Muscle layer of duodenum (tissue), 2 donors: ENCODE data around the gene TMC2.
"Not testable (repeated sequence)": the region's sequence is repeated elsewhere in the genome, so short reads cannot be mapped to it uniquely, and the experiment has no call there.

Experiments
- H3K27ac ChIP-seq: one replicate; pipeline ENCODE4 v1.7.0; 2013; ENCODE audit warnings: mild to moderate bottlenecking, low read length
- H3K27me3 ChIP-seq: one replicate; pipeline ENCODE4 v1.7.0; 2013; ENCODE audit warnings: low read depth, mild to moderate bottlenecking, control low read depth, low read length
- H3K36me3 ChIP-seq, 2 donors: one replicate each; pipeline ENCODE4 v1.7.0; 2013; ENCODE audit warnings: low read length in 2 of 2, control low read depth in 1 of 2, mild to moderate bottlenecking in 1 of 2; ENCODE audit not compliant: insufficient read depth in 2 of 2, control insufficient read depth in 1 of 2
- H3K4me1 ChIP-seq, 2 donors: one replicate each; pipeline ENCODE4 v1.7.0; 2013; ENCODE audit warnings: low read length in 2 of 2, mild to moderate bottlenecking in 2 of 2, control low read depth in 1 of 2, moderate library complexity in 1 of 2; ENCODE audit not compliant: insufficient read depth in 2 of 2, control insufficient read depth in 1 of 2
- H3K4me3 ChIP-seq, 2 donors: one replicate each; pipeline ENCODE4 v1.7.0; 2013; ENCODE audit warnings: low read length in 2 of 2, low read depth in 1 of 2, mild to moderate bottlenecking in 1 of 2
- H3K9me3 ChIP-seq, 2 donors: one replicate each; pipeline ENCODE4 v1.7.0; 2013; ENCODE audit warnings: low read length in 2 of 2, control low read depth in 1 of 2, mild to moderate bottlenecking in 1 of 2; ENCODE audit not compliant: control insufficient read depth in 1 of 2
- donor health status: healthy.

The TMC2 gene, protein sequence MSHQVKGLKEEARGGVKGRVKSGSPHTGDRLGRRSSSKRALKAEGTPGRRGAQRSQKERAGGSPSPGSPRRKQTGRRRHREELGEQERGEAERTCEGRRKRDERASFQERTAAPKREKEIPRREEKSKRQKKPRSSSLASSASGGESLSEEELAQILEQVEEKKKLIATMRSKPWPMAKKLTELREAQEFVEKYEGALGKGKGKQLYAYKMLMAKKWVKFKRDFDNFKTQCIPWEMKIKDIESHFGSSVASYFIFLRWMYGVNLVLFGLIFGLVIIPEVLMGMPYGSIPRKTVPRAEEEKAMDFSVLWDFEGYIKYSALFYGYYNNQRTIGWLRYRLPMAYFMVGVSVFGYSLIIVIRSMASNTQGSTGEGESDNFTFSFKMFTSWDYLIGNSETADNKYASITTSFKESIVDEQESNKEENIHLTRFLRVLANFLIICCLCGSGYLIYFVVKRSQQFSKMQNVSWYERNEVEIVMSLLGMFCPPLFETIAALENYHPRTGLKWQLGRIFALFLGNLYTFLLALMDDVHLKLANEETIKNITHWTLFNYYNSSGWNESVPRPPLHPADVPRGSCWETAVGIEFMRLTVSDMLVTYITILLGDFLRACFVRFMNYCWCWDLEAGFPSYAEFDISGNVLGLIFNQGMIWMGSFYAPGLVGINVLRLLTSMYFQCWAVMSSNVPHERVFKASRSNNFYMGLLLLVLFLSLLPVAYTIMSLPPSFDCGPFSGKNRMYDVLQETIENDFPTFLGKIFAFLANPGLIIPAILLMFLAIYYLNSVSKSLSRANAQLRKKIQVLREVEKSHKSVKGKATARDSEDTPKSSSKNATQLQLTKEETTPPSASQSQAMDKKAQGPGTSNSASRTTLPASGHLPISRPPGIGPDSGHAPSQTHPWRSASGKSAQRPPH

DNA sequence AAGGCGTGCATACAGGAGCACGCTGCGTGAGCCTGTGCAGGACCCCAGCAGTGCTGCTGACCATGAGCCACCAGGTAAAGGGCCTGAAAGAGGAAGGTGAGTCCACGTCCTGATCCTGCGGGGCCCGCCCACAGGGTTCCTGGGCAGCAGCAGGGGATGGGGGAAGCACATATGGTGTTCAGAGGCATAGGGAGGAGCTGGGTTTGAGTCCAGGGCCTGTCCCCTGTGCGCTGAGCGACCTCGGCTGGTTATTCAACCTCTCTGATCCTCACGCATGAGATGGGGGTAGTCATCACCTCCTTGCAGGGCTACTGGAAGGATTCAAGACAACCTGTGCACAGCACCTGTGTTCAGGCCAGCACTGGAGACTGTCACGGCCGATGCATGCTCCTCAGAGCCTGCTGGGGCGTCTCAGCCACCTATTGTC lies at the start of gene TMC2:
TMC2 (plus strand) TSS at position 14 of the 427 bp plus-strand sequence; CDS start at position 63, 49 bp downstream.
- Histone ChIP-seq H3K27me3 (peaks cover 7% of the 10 kb centered on the region), H3K4me1 (no peaks in the 10 kb centered on the region), H3K27ac (no peak within 1 kb of the TSS), H3K9me3 (no peaks in the 10 kb centered on the region), H3K36me3 (no peaks in the 10 kb centered on the region), H3K4me3 (no peak within 1 kb of the TSS)

DNA sequence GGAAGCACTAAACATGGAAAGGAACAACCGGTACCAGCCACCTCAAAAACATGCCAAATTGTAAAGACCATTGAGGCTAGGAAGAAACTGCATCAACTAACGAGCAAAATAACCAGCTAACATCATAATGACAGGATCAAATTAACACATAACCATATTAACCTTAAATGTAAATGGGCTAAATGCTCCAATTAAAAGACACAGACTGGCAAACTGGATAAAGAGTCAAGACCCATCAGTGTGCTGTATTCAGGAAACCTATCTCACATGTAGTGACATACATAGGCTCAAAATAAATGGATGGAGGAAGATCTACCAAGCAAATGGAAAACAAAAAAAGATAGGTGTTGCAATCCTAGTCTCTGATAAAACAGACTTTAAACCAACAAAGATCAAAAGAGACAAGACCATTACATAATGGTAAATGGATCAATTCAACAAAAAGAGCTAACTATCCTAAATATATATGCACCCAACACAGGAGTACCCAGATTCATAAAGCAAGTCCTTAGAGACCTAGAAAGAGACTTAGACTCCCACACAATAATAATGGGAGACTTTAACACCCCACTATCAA lies 33.5 kb upstream of the TMC2 start:
- not testable (repeated sequence) for H3K4me1 ChIP-seq, H3K27ac ChIP-seq, H3K9me3 ChIP-seq, H3K27me3 ChIP-seq, H3K4me3 ChIP-seq
- peaks cover 9 to 24% of the 10 kb centered on the region in 2 donors for H3K36me3 ChIP-seq

DNA sequence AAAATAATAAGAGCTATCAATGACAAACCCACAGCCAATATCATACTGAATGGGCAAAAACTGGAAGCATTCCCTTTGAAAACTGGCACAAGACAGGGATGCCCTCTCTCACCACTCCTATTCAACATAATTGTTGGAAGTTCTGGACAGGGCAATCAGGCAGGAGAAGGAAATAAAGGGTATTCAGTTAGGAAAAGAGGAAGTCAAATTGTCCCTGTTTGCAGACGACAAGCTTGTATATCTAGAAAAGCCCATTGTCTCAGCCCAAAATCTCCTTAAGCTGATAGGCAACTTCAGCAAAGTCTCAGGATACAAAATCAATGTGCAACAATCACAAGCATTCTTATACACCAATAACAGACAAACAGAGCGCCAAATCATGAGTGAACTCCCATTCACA lies 31.6 kb upstream of the TMC2 start:
- peaks cover 0 to 13% of the 10 kb centered on the region in 2 donors for H3K4me1 ChIP-seq
- not testable (repeated sequence) for H3K27me3 ChIP-seq, H3K27ac ChIP-seq, H3K36me3 ChIP-seq, H3K9me3 ChIP-seq, H3K4me3 ChIP-seq

DNA sequence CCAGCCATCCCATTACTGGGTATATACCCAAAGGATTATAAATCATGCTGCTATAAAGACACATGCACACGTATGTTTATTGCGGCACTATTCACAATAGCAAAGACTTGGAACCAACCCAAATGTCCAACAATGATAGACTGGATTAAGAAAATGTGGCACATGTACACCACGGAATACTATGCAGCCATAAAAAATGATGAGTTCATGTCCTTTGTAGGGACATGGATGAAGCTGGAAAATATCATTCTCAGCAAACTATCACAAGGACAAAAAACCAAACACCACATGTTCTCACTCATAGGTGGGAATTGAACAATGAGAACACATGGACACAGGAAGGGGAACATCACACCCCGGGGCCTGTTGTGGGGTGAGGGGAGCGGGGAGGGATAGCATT lies 29.9 kb upstream of the TMC2 start:
- H3K4me1 ChIP-seq = peaks cover 0 to 13% of the 10 kb centered on the region in 2 donors
- H3K4me3 ChIP-seq, H3K27ac ChIP-seq, H3K36me3 ChIP-seq, H3K27me3 ChIP-seq, H3K9me3 ChIP-seq: not testable (repeated sequence)

DNA sequence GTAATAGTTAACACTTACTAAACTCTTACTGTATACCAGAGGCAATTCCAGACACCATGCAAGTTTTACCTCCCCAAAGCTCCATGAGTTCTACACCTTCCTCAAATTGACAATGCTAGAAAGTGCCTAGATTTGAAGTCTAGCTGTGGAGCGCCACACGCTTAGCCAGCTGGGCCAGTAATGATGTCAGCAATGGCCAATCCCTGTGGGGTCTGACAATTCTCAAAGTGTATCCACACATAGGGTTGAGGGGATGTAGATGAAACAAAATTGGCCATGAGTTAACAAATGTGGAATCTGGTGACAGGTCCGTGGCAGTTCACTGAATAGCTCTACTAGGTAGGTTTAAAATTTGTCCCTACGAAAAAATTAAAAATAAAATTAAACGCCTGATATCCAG lies 28.9 kb upstream of the TMC2 start:
- no peaks in the 10 kb centered on the region for H3K36me3 ChIP-seq
- no peaks in the 10 kb centered on the region for H3K27me3 ChIP-seq
- H3K4me1 ChIP-seq = peaks cover 0 to 13% of the 10 kb centered on the region in 2 donors
- H3K4me3 ChIP-seq = peak overlapping the region; percentile 95 to 96
- no peaks in the 10 kb centered on the region for H3K9me3 ChIP-seq
- H3K27ac ChIP-seq = no peak overlapping the region

DNA sequence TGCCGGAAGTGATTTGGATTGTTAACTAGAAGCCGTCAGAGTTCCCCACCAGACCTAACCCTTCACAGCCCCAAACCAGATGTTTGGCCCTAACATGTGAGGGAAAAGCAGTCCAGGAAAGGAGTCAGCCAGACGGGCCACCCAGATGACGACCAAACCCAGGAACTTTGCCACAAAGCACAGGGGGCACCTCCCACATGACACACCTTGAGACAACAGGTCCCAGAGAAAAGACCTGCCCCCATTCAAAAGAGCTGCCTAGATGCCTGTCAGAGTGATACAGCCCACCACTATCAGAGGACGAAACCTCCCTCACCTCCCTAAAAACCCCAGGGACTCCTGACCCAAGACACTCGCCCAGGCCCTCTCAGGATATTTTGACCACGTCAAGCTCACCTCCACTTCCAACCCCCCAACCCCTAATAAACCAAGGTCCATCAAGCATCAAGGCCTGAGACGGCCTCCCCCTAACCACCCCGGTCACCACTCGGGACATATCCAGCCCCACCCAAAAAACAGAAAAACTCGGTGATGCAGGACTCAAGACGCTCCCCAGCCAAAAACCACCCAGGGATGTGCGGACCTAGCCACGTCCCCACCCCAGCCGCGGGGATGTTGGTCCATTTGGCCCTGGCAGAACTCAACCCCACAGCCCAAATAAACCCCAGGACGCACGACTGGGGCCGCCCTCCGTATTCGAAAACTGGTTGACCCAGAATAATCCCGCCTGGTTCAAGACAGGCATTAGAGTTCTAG lies 28.3 kb upstream of the TMC2 start:
- Histone ChIP-seq H3K27ac (peak overlapping the region; percentile 94), H3K4me1 (peaks cover 0 to 13% of the 10 kb centered on the region in 2 donors), H3K4me3 (peak overlapping the region; percentile 95 to 96), H3K9me3 (no peaks in the 10 kb centered on the region), H3K36me3 (no peaks in the 10 kb centered on the region), H3K27me3 (no peaks in the 10 kb centered on the region)

DNA sequence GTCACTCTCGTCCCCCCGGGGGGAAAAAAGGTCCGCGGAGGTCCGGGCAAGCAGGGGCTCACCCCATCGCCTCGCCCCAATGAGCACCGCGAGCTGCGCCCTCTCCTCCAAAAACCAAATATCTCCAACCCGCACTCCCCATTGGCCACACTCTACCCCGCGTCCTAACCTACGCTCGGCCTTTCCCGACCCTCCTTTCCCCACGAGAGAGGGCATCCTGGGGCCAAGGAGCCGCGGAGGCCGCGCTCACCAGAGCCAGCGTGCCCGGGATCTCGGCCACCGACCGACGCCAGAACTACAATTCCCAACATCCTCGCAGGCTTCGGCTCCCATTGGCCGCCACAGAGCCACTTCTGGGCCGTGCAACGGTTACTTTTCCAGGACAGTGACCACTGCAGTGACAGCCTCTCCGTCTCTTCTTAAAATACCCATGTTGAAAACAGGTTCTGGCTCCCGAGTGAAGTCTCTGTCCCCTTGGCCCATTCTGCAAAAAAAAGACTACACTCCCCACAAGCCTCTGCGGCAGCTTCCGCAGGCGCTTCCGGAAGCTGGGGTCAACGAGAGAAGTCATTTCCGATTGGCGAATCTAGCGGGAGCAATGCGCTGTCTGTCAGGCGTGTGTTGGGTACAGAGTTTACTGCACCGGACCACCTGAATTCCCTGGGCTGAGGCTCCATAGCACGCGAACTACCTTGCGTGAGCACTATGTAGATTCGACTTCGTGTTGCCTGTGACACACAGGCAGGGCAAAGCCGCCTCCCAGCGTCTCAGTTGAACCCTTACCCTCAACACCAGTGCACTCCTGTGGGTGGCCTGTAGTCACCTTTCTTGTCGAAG lies 27.5 kb upstream of the TMC2 start, which contains the start of gene ZNF343:
ZNF343 (minus strand) TSS at position 285 of the 837 bp plus-strand sequence. CDS start 15,020 bp downstream, outside the sequence.
- Histone ChIP-seq H3K4me1 (peaks cover 0 to 13% of the 10 kb centered on the region in 2 donors), H3K27ac (peak within 1 kb of the TSS; percentile 94), H3K4me3 (peak within 1 kb of the TSS; percentile 95 to 96), H3K9me3 (no peaks in the 10 kb centered on the region), H3K36me3 (no peaks in the 10 kb centered on the region), H3K27me3 (no peaks in the 10 kb centered on the region)

DNA sequence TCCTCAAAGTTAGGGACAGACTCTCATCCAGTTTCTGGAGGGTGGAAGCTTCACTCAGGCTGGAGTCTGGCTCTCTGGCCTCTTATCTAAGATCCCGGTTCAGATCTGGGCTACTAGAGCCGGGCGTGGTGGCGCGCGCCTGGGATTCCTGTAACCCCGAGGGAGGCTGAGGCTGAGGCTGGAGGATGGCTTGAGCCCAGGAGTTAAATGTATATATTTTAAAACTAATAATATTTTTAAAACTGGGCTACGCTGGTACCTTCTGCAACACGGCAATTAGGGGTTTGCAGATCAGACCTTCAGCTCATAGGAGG lies 26.9 kb upstream of the TMC2 start:
- peaks cover 0 to 13% of the 10 kb centered on the region in 2 donors for H3K4me1 ChIP-seq
- peak overlapping the region; percentile 95 to 96 for H3K4me3 ChIP-seq
- no peaks in the 10 kb centered on the region for H3K36me3 ChIP-seq
- peak overlapping the region; percentile 94 for H3K27ac ChIP-seq
- H3K27me3 ChIP-seq = no peaks in the 10 kb centered on the region
- H3K9me3 ChIP-seq = no peaks in the 10 kb centered on the region

DNA sequence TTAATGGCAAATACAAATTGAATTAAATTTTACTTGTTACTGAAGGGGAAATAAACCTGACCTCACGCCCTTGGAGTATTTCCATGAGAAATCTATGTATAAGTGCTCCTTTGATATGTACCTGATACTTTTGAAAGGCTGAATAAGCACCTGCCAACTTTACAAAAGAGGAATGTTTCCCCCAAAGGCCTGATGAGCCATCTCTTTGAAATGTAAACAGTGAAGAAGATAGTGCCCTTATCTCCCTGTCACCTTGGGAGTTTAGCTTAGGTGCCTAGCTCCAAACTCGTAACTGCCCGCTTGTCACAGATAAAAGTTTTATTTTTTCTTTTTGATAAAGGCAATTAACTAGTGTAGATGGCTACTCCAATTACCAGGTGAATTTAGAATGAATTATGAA lies 26.6 kb upstream of the TMC2 start:
- peak overlapping the region in 1 of 2 donors; percentile 95 for H3K4me3 ChIP-seq
- H3K27ac ChIP-seq = no peak overlapping the region
- no peaks in the 10 kb centered on the region for H3K9me3 ChIP-seq
- peaks cover 0 to 13% of the 10 kb centered on the region in 2 donors for H3K4me1 ChIP-seq
- H3K36me3 ChIP-seq = no peaks in the 10 kb centered on the region
- H3K27me3 ChIP-seq = no peaks in the 10 kb centered on the region

DNA sequence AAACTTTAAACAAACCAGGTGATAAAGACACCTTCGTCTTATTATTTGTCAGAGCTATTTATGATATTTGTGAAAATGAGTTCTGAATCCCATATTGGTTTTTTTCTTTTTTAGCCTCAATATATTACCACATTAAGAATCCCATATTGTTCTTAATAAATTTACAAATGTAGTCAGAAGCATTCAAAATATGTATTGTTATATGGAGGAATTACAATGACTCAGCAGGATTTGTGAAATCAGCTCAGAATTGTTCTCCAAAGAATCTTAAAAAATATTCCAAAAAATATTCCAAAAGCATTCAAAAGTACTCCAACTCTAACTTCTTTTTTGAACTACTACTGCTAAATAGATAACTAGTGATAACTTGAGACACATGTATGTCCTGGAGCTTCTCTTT lies 21.2 kb upstream of the TMC2 start:
- no peak overlapping the region for H3K27ac ChIP-seq
- no peaks in the 10 kb centered on the region for H3K27me3 ChIP-seq
- H3K36me3 ChIP-seq = no peaks in the 10 kb centered on the region
- no peaks in the 10 kb centered on the region for H3K4me1 ChIP-seq
- no peak overlapping the region for H3K4me3 ChIP-seq
- H3K9me3 ChIP-seq = no peaks in the 10 kb centered on the region
